HepG2 (cell line): ENCODE results near the gene ALG11. TPM values are rescaled to one million over a fixed set of nuclear protein-coding genes. Genes with fewer than 3 reads are reported as not detected.

Source experiments
- ATF2 ChIP-seq: sonication (generic); formaldehyde crosslinking; IDR thresholded peaks from 2 replicates; pipeline ENCODE4 v1.4.0; 2020; ENCODE audit warnings: missing genetic modification reagents
- CENPX ChIP-seq: sonication (generic); formaldehyde crosslinking; IDR thresholded peaks from 2 replicates; pipeline ENCODE4 v1.9.0; 2021; ENCODE audit warnings: mild to moderate bottlenecking, missing genetic modification reagents, moderate library complexity
- HNF4A ChIP-seq: sonication (generic); formaldehyde crosslinking; IDR thresholded peaks from 2 replicates; pipeline ENCODE4 v1.4.0; 2020; ENCODE audit warnings: missing genetic modification reagents
- MATR3 ChIP-seq: sonication (generic); formaldehyde crosslinking; IDR thresholded peaks from 2 replicates; pipeline ENCODE4 v1.4.0; 2020; ENCODE audit warnings: missing genetic modification reagents
- MLX ChIP-seq: IDR thresholded peaks from 2 replicates; pipeline ENCODE4 v1.6.1; 2016
- NFIC ChIP-seq: IDR thresholded peaks from 2 replicates; pipeline ENCODE4 v1.6.1; 2012; ENCODE audit warnings: mild to moderate bottlenecking, low read length, inconsistent platforms
- NR0B2 ChIP-seq: sonication (generic); formaldehyde crosslinking; IDR thresholded peaks from 2 replicates; pipeline ENCODE4 v1.4.0; 2020; ENCODE audit warnings: mild to moderate bottlenecking, missing genetic modification reagents
- RFXANK ChIP-seq: IDR thresholded peaks from 2 replicates; pipeline ENCODE4 v1.6.1; 2016
- SKIL ChIP-seq: sonication (generic); formaldehyde crosslinking; IDR thresholded peaks from 2 replicates; pipeline ENCODE4 v1.8.0; 2022; ENCODE audit warnings: missing genetic modification reagents, mild to moderate bottlenecking, moderate library complexity, borderline replicate concordance
- SP4 ChIP-seq: sonication (generic); formaldehyde crosslinking; IDR thresholded peaks from 2 replicates; pipeline ENCODE4 v1.8.1; 2023; ENCODE audit warnings: mild to moderate bottlenecking, missing genetic modification reagents
- ZNF292 ChIP-seq: sonication (generic); formaldehyde crosslinking; IDR thresholded peaks from 2 replicates; pipeline ENCODE4 v1.8.1; 2022; ENCODE audit warnings: mild to moderate bottlenecking, low read depth, missing genetic modification reagents, borderline replicate concordance
- ZNF3 ChIP-seq: IDR thresholded peaks from 2 replicates; pipeline ENCODE4 v1.7.0; 2017; ENCODE audit warnings: inconsistent platforms
- ZNF609 ChIP-seq: sonication (generic); formaldehyde crosslinking; IDR thresholded peaks from 2 replicates; pipeline ENCODE4 v1.4.0; 2020; ENCODE audit warnings: mild to moderate bottlenecking, missing genetic modification reagents, borderline replicate concordance
- polyA plus RNA-seq, 8 experiments: library from polyadenylated mRNA; depleted of rRNA in 3 of 8; stranded (reverse) in 7 of 8; unstranded in 1 of 8; fragments of >200 nt; fragmentation: Illumina TruSeq in 4 of 8; extraction: Trizol in 4 of 8; gene quantifications; 2 replicates each; pipeline versions ENCODE4 v1.2.1 to v1.2.3, GENCODE V29; 2011 to 2016; ENCODE audit warnings: low read depth in 4 of 8, missing spikeins in 1 of 8, mixed read lengths in 1 of 8; ENCODE audit not compliant: insufficient read depth in 1 of 8
- total RNA-seq, 5 experiments: library from RNA; depleted of rRNA; stranded (reverse); fragments of >200 nt; fragmentation: Illumina TruSeq; extraction: Trizol; gene quantifications; 2 replicates each; pipeline ENCODE4 v1.2.3, GENCODE V29; 2016; ENCODE audit warnings: low read depth in 1 of 5
- TF ChIP-seq, protein P1 (sequence below): sonication (generic); formaldehyde crosslinking; IDR thresholded peaks from 2 replicates; pipeline ENCODE4 v1.5.0; 2020; ENCODE audit warnings: mild to moderate bottlenecking, missing genetic modification reagents, borderline replicate concordance

ALG11 gene
- total and polyA plus RNA-seq, 2 of the 13 experiments (the other 11 are each of a cell fraction or from before 2014, with no cell fraction given), result 14.7 to 27.9 TPM

DNA sequence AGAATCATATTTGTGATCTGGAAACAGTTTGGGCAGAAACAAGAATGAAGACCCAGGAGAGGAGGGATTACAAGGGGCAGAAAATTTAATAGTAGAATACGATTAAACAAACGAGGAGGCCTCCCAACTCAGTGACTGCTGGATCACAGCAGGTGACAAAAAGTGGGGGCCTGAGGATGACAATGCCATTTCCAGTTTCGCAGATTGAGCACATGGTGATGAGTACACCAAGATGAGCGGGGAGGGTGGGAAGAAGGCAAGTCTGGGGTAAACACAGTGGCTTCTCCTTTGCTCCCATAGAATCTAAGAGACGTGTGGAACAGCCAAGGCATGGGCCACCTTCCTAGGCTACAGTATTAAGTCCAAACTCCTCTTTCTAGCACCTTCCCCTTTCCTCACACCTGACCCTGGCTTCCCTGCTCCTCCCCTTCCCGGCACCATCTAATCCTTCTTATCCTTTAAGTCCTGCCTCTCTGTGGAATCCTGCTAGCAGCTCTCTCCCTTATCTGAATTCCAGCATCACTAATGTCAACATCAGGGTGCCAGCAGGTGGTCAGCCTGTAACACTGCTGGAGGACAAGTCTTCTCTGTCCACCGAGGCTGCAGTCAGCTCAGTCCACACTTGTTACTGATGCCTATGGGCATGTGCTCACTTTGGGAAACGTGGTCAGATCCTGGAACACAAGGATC is 14.4 kb upstream of the ALG11 start (continued):
- TF ChIP-seq, protein P1, sequence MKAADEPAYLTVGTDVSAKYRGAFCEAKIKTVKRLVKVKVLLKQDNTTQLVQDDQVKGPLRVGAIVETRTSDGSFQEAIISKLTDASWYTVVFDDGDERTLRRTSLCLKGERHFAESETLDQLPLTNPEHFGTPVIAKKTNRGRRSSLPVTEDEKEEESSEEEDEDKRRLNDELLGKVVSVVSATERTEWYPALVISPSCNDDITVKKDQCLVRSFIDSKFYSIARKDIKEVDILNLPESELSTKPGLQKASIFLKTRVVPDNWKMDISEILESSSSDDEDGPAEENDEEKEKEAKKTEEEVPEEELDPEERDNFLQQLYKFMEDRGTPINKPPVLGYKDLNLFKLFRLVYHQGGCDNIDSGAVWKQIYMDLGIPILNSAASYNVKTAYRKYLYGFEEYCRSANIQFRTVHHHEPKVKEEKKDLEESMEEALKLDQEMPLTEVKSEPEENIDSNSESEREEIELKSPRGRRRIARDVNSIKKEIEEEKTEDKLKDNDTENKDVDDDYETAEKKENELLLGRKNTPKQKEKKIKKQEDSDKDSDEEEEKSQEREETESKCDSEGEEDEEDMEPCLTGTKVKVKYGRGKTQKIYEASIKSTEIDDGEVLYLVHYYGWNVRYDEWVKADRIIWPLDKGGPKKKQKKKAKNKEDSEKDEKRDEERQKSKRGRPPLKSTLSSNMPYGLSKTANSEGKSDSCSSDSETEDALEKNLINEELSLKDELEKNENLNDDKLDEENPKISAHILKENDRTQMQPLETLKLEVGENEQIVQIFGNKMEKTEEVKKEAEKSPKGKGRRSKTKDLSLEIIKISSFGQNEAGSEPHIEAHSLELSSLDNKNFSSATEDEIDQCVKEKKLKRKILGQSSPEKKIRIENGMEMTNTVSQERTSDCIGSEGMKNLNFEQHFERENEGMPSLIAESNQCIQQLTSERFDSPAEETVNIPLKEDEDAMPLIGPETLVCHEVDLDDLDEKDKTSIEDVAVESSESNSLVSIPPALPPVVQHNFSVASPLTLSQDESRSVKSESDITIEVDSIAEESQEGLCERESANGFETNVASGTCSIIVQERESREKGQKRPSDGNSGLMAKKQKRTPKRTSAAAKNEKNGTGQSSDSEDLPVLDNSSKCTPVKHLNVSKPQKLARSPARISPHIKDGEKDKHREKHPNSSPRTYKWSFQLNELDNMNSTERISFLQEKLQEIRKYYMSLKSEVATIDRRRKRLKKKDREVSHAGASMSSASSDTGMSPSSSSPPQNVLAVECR (CRISPR knock-in tag), result peak; percentile 47; the same call in 1 of the 2 replicates
- peak; percentile 96 for TF ChIP-seq ZNF292 (CRISPR knock-in tag)
- TF ChIP-seq HNF4A (CRISPR knock-in tag), result peak; percentile 81
- TF ChIP-seq MLX (CRISPR knock-in tag), result peak; percentile 81; the same call in 1 of the 2 replicates
- TF ChIP-seq NR0B2 (CRISPR knock-in tag), result 0 out of 2 replicates have a peak, but pooled peaks have one; percentile 52
- TF ChIP-seq NFIC, result no peak; the same call in 1 of the 2 replicates
- TF ChIP-seq RFXANK (CRISPR knock-in tag), result peak; percentile 57; the same call in 1 of the 2 replicates
- no peak for TF ChIP-seq MATR3 (CRISPR knock-in tag)
- peak; percentile 57 for TF ChIP-seq ATF2 (CRISPR knock-in tag)
- no peak for TF ChIP-seq ZNF3 (CRISPR knock-in tag)
- TF ChIP-seq SP4 (CRISPR knock-in tag), result 0 out of 2 replicates have a peak, but pooled peaks have one; percentile 34
- peak; percentile 64; the same call in 1 of the 2 replicates for TF ChIP-seq ZNF609 (CRISPR knock-in tag)
- TF ChIP-seq CENPX (CRISPR knock-in tag), result no peak
- peak; percentile 57; the same call in 1 of the 2 replicates for TF ChIP-seq SKIL (CRISPR knock-in tag)
